ENCODE data around the gene SH3RF1.
A peak's percentile ranks its signal among the peaks of the same experiment; 100 is the strongest.

Gene SH3RF1

GRCh38 chr4:169124661-169125060, 146.1 kb downstream of the SH3RF1 start:
- DNase-seq, result no peak

GRCh38 chr4:169122422-169122821, 148.3 kb downstream of the SH3RF1 start:
- DNase-seq, result no peak

- no peak for DNase-seq
These were observed 148.8 kb downstream of the SH3RF1 start for GRCh38 chr4:169121861-169122382.

- no peak for DNase-seq
These were observed 150.1 kb downstream of the SH3RF1 start for GRCh38 chr4:169120624-169121023.

- DNase-seq, result no peak
These were observed 151.2 kb downstream of the SH3RF1 start for GRCh38 chr4:169119536-169119935.

GRCh38 chr4:169117591-169118081, 153.1 kb downstream of the SH3RF1 start:
- no peak for DNase-seq

GRCh38 chr4:169116270-169116901, 154.4 kb downstream of the SH3RF1 start:
- no peak for DNase-seq

- peak in 1 of 2 experiments; percentile 1 for DNase-seq
These were observed 154.9 kb downstream of the SH3RF1 start for GRCh38 chr4:169115897-169116254.

- DNase-seq, result no peak
These were observed 155.4 kb downstream of the SH3RF1 start for GRCh38 chr4:169115144-169115896.

- DNase-seq, result no peak
These were observed 156.3 kb downstream of the SH3RF1 start for GRCh38 chr4:169114341-169114974.

GRCh38 chr4:169110633-169111032, 160.1 kb downstream of the SH3RF1 start:
- no peak for DNase-seq

GRCh38 chr4:169109035-169109675, 161.6 kb downstream of the SH3RF1 start:
- no peak for DNase-seq

GRCh38 chr4:169108303-169108702, 162.5 kb downstream of the SH3RF1 start:
- no peak for DNase-seq

GRCh38 chr4:169107528-169107927, 163.2 kb downstream of the SH3RF1 start:
- no peak for DNase-seq

- DNase-seq, result no peak
These were observed 164.0 kb downstream of the SH3RF1 start for GRCh38 chr4:169106696-169107229.

- no peak for DNase-seq
These were observed 165.1 kb downstream of the SH3RF1 start for GRCh38 chr4:169105620-169106019.

GRCh38 chr4:169103966-169104412, 166.8 kb downstream of the SH3RF1 start:
- peak; percentile 65 to 82 for DNase-seq

- no peak for DNase-seq
These were observed 168.7 kb downstream of the SH3RF1 start for GRCh38 chr4:169102026-169102425.

GRCh38 chr4:169100670-169101101, 170.1 kb downstream of the SH3RF1 start:
- no peak for DNase-seq

GRCh38 chr4:169099771-169100180, 171.0 kb downstream of the SH3RF1 start:
- DNase-seq, result no peak

- DNase-seq, result no peak
These were observed 171.6 kb downstream of the SH3RF1 start for GRCh38 chr4:169098969-169099690.

- DNase-seq, result no peak
These were observed 172.2 kb downstream of the SH3RF1 start for GRCh38 chr4:169098532-169098931.

Measured in NCI-H2081 (cell line).